H1 (cell line): ENCODE results near the gene MBD5.

Experiments
- CEBPB ChIP-seq: IDR thresholded peaks from 2 replicates; pipeline ENCODE4 v1.6.1; 2012; ENCODE audit warnings: low read depth, low read length
- CHD2 ChIP-seq: IDR thresholded peaks from 2 replicates; pipeline ENCODE4 v1.6.1; 2012; ENCODE audit warnings: low read length, improper control_type of control experiment
- CTCF ChIP-seq, 3 experiments: IDR thresholded peaks; 1 replicate in 2 of 3; 2 replicates in 1 of 3; pipeline versions ENCODE4 v1.5.1 to v1.6.1; 2011; ENCODE audit warnings: low read length in 3 of 3, mild to moderate bottlenecking in 3 of 3, inconsistent platforms in 2 of 3, low read depth in 1 of 3, moderate library complexity in 1 of 3; ENCODE audit not compliant: insufficient read depth in 1 of 3; ENCODE audit errors: control extremely low read depth in 1 of 3
- POLR2A ChIP-seq, 2 experiments: IDR thresholded peaks; 1 replicate in 1 of 2; 2 replicates in 1 of 2; pipeline ENCODE4 v1.6.1; 2011; ENCODE audit warnings: low read depth in 2 of 2, low read length in 2 of 2, mild to moderate bottlenecking in 2 of 2; ENCODE audit errors: control extremely low read depth in 1 of 2
- POLR2AphosphoS5 ChIP-seq: IDR thresholded peaks from 2 replicates; pipeline ENCODE4 v1.6.1; 2011; ENCODE audit warnings: low read depth, low read length
- RNF2 ChIP-seq: fragments of 200-900, 300-1000 bp; sonication (generic); IDR thresholded peaks from 2 replicates; pipeline ENCODE4 v1.7.1; 2016; ENCODE audit warnings: borderline replicate concordance, low read depth, mild to moderate bottlenecking, antibody characterized with exemption, low read length; ENCODE audit not compliant: poor library complexity, severe bottlenecking; ENCODE audit errors: missing control alignments
- RXRA ChIP-seq: IDR thresholded peaks from 2 replicates; pipeline ENCODE4 v1.6.1; 2011; ENCODE audit warnings: low read depth, mild to moderate bottlenecking, low read length, moderate library complexity; ENCODE audit not compliant: insufficient read depth
- USF2 ChIP-seq: IDR thresholded peaks from 2 replicates; pipeline ENCODE4 v1.6.1; 2011; ENCODE audit warnings: low read length, improper control_type of control experiment

- TF ChIP-seq RNF2 (no peak), POLR2AphosphoS5 (no peak), CTCF (IDR thresholded peaks at IDR 0.05; ENCODE audit: control extremely low read depth in 1 of 3, insufficient read depth in 1 of 3, low read depth in 1 of 3, low read length in 3 of 3) (no peak), USF2 (no peak), CHD2 (no peak), RXRA (no peak), CEBPB (no peak), POLR2A (IDR thresholded peaks at IDR 0.05; ENCODE audit: control extremely low read depth in 1 of 2, low read depth in 2 of 2, low read length in 2 of 2) (no peak)
These were observed 505.8 kb downstream of the MBD5 start for GRCh38 chr2:148526509-148527346.
